Panc1 (cell line): Measurements from ENCODE around the gene UNC119B.

Experiments
- CTCF ChIP-seq: fragments of 450-650 bp; IDR thresholded peaks from 2 replicates; pipeline ENCODE4 v1.5.1; 2017; ENCODE audit warnings: mild to moderate bottlenecking
- POLR2AphosphoS5 ChIP-seq: IDR thresholded peaks from 2 replicates; pipeline ENCODE4 v1.6.1; 2012; ENCODE audit warnings: mild to moderate bottlenecking, low read depth, low read length, moderate library complexity
- REST ChIP-seq, 2 experiments: IDR thresholded peaks; 2 replicates each; pipeline ENCODE4 v1.6.1; 2011 to 2012; ENCODE audit warnings: low read depth in 2 of 2, control low read depth in 1 of 2, low read length in 1 of 2, mild to moderate bottlenecking in 1 of 2, moderate library complexity in 1 of 2; ENCODE audit not compliant: insufficient read depth in 1 of 2
- TCF7L2 ChIP-seq: IDR thresholded peaks from 2 replicates; pipeline ENCODE4 v1.6.1; 2011; ENCODE audit warnings: mild to moderate bottlenecking, low read depth, low read length, inconsistent platforms

GRCh38 chr12:120749256-120749655 is 39.0 kb downstream of the UNC119B start:
- TF ChIP-seq REST (IDR thresholded peaks at IDR 0.05; ENCODE audit: insufficient read depth in 1 of 2, low read depth in 2 of 2, low read length in 1 of 2) (no peak), CTCF (no peak), POLR2AphosphoS5 (no peak), TCF7L2 (no peak)
